DOHH2 (cell line): Measurements from ENCODE around the gene CAPN1.

Experiments
- EZH2phosphoT487 ChIP-seq: fragments of 200-600 bp; sonication (generic); IDR thresholded peaks from 2 replicates; pipeline ENCODE4 v1.6.1; 2017; ENCODE audit warnings: borderline replicate concordance, mild to moderate bottlenecking, antibody characterized with exemption, low read length, moderate library complexity, mixed read lengths
- TF ChIP-seq, protein P1 (sequence below): fragments of 200-600 bp; sonication (generic); IDR thresholded peaks from one replicate; pipeline ENCODE4 v1.5.1; 2014; ENCODE audit warnings: antibody characterized with exemption, mild to moderate bottlenecking, low read depth, low read length; ENCODE audit not compliant: poor library complexity, severe bottlenecking

- TF ChIP-seq, protein P1, sequence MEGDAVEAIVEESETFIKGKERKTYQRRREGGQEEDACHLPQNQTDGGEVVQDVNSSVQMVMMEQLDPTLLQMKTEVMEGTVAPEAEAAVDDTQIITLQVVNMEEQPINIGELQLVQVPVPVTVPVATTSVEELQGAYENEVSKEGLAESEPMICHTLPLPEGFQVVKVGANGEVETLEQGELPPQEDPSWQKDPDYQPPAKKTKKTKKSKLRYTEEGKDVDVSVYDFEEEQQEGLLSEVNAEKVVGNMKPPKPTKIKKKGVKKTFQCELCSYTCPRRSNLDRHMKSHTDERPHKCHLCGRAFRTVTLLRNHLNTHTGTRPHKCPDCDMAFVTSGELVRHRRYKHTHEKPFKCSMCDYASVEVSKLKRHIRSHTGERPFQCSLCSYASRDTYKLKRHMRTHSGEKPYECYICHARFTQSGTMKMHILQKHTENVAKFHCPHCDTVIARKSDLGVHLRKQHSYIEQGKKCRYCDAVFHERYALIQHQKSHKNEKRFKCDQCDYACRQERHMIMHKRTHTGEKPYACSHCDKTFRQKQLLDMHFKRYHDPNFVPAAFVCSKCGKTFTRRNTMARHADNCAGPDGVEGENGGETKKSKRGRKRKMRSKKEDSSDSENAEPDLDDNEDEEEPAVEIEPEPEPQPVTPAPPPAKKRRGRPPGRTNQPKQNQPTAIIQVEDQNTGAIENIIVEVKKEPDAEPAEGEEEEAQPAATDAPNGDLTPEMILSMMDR, result no peak
- TF ChIP-seq EZH2phosphoT487, result no peak
Measured at GRCh38 chr11:65236194-65237059, 54.7 kb downstream of the CAPN1 start.
